GM19240 (cell line): Measurements from ENCODE around the gene AUTS2.

Source experiments
- DNase-seq: peaks from one replicate; pipeline ENCODE4 v3.0.0; 2011; ENCODE audit warnings: low spot score; ENCODE audit not compliant: insufficient read length

The AUTS2 gene

GRCh38 chr7:69622960-69623359 lies 24.7 kb downstream of the AUTS2 start:
- no peak for DNase-seq

GRCh38 chr7:69624435-69625230 lies 26.4 kb downstream of the AUTS2 start:
- DNase-seq: no peak

GRCh38 chr7:69625238-69625637 lies 27.0 kb downstream of the AUTS2 start:
- no peak for DNase-seq

GRCh38 chr7:69625798-69626197 lies 27.5 kb downstream of the AUTS2 start:
- no peak for DNase-seq

GRCh38 chr7:69630292-69630691 lies 32.0 kb downstream of the AUTS2 start:
- no peak for DNase-seq

- DNase-seq: no peak
Observed at GRCh38 chr7:69631131-69631530, 32.9 kb downstream of the AUTS2 start.

GRCh38 chr7:69632280-69632679 lies 34.0 kb downstream of the AUTS2 start:
- DNase-seq: no peak

- no peak for DNase-seq
Observed at GRCh38 chr7:69633122-69633831, 35.0 kb downstream of the AUTS2 start.

- DNase-seq: no peak
Observed at GRCh38 chr7:69635555-69636185, 37.4 kb downstream of the AUTS2 start.

GRCh38 chr7:69638674-69639073 lies 40.4 kb downstream of the AUTS2 start:
- DNase-seq: no peak

GRCh38 chr7:69640216-69640615 lies 41.9 kb downstream of the AUTS2 start:
- no peak for DNase-seq

GRCh38 chr7:69640925-69641594 lies 42.8 kb downstream of the AUTS2 start:
- DNase-seq: no peak

GRCh38 chr7:69643265-69643664 lies 45.0 kb downstream of the AUTS2 start:
- DNase-seq: no peak

- DNase-seq: no peak
Observed at GRCh38 chr7:69643708-69644445, 45.6 kb downstream of the AUTS2 start.

- DNase-seq: no peak
Observed at GRCh38 chr7:69645683-69646082, 47.4 kb downstream of the AUTS2 start.

- DNase-seq: peak; percentile 16
Observed at GRCh38 chr7:69651101-69651590, 52.9 kb downstream of the AUTS2 start.

GRCh38 chr7:69652947-69653701 lies 54.8 kb downstream of the AUTS2 start:
- DNase-seq: no peak

GRCh38 chr7:69653806-69654205 lies 55.5 kb downstream of the AUTS2 start:
- no peak for DNase-seq

- no peak for DNase-seq
Observed at GRCh38 chr7:69654381-69654780, 56.1 kb downstream of the AUTS2 start.
